Mammary epithelial cell (primary cell): Measurements from ENCODE around the gene DEFB132.

Experiments
- EZH2 ChIP-seq: IDR thresholded peaks from 2 replicates; pipeline ENCODE4 v1.6.1; 2012; ENCODE audit warnings: low read length, inconsistent platforms, borderline replicate concordance
- TF ChIP-seq, protein P1 (sequence below), 2 donors: IDR thresholded peaks in 1 of 2; conservative IDR thresholded peaks in 1 of 2; 2 replicates each; pipeline ENCODE4 v1.5.1; 2011 to 2012; ENCODE audit warnings: inconsistent platforms in 2 of 2, low read length in 2 of 2, mild to moderate bottlenecking in 2 of 2, control low read depth in 1 of 2, low read depth in 1 of 2; ENCODE audit not compliant: insufficient read depth in 1 of 2; ENCODE audit errors: extremely low read depth in 1 of 2

DNA sequence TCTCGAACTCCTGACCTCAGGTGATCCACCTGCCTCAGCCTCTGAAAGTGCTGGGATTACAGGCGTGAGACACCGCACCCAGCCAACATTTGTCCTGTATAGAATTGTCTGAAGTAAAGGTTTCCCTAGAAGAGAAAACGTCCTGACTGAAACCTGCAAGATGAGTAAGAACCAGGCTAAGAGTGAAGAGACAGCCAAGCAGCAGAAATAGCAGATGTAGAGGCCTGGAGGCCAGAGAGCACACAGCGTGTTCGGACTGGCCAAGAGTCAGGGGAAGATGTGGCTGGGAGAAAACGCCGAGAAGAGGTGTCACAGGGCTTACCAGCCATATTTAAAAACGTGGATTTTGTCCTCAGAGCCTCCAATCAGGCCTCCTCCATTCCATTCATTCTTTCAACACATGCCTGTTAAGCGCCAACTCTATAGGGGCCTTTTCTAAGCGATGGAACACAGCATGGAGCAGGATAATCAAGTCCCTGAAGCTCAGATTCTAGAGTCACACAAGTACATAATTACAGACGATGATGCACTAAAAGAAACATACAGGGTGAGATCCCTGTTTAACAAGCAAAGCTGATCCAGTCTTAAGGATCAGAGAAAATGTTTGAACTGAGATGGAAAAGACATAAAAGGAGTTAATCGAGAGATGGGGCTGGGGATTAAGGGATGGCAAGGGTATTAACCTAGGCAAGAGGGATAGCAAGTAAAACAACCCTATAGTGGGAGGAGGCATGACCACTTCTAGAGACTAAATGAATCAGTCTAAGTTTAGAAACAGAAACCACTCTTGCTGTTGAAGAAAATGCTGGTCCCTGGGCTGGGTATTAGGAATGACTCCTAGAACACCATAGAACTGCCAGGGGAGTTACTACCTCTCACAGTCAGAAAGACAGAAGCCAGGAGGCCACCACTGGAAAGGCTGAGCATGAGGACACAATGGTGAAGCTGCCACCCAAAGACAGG, 44.6 kb downstream of the DEFB132 start:
- TF ChIP-seq, protein P1, sequence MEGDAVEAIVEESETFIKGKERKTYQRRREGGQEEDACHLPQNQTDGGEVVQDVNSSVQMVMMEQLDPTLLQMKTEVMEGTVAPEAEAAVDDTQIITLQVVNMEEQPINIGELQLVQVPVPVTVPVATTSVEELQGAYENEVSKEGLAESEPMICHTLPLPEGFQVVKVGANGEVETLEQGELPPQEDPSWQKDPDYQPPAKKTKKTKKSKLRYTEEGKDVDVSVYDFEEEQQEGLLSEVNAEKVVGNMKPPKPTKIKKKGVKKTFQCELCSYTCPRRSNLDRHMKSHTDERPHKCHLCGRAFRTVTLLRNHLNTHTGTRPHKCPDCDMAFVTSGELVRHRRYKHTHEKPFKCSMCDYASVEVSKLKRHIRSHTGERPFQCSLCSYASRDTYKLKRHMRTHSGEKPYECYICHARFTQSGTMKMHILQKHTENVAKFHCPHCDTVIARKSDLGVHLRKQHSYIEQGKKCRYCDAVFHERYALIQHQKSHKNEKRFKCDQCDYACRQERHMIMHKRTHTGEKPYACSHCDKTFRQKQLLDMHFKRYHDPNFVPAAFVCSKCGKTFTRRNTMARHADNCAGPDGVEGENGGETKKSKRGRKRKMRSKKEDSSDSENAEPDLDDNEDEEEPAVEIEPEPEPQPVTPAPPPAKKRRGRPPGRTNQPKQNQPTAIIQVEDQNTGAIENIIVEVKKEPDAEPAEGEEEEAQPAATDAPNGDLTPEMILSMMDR (conservative IDR thresholded peaks at IDR 0.05 in 1 of 2, IDR thresholded peaks at IDR 0.05 in 1 of 2; ENCODE audit: extremely low read depth in 1 of 2, insufficient read depth in 1 of 2, low read depth in 1 of 2, low read length in 2 of 2): no peak
- TF ChIP-seq EZH2: no peak
